ENCODE results near the gene XRN2. TPM values are rescaled to one million over a fixed set of nuclear protein-coding genes. Genes with fewer than 3 reads are reported as not detected.
A peak's percentile ranks its signal among the peaks of the same experiment; 100 is the strongest.

XRN2 gene
- total RNA-seq, result 10 to 100 TPM; 27.1 to 40.3 TPM
- polyA plus RNA-seq, result 10 to 100 TPM; 20.9 to 23.3 TPM

GRCh38 chr20:21303061-21303871 lies at the start of gene XRN2:
XRN2 (plus strand) TSS chr20:21303331; CDS start chr20:21303399, 68 bp downstream.
- peak within 1 kb of the TSS; percentile 66 to 94 for H3K9ac ChIP-seq (ENCODE audit: low read depth in 1 of 2, low read length in 2 of 2)
- H3K27me3 ChIP-seq (ENCODE audit: control insufficient read depth in 4 of 4, insufficient read depth in 4 of 4, low read length in 3 of 4), result no peaks in the 10 kb centered on the region
- H3K27ac ChIP-seq (ENCODE audit: low read depth in 1 of 2, low read length in 2 of 2), result peak within 1 kb of the TSS; percentile 93 to 100
- DNase-seq (ENCODE audit: low spot score), result peak; percentile 96
- H3K9me3 ChIP-seq (ENCODE audit: control insufficient read depth in 4 of 4, low read length in 3 of 4), result no peaks in the 10 kb centered on the region
- H3K36me3 ChIP-seq (ENCODE audit: control insufficient read depth in 4 of 4, insufficient read depth in 3 of 4, low read depth in 1 of 4, low read length in 3 of 4), result peaks cover 0 to 2% (median 0%) of the 10 kb centered on the region in 4 donors
- TF ChIP-seq HNF4A (conservative IDR thresholded peaks at IDR 0.05) (peak; percentile 64 to 74), CTCF (IDR thresholded peaks at IDR 0.05; ENCODE audit: low read depth, low read length, missing input control) (no peak), RXRA (IDR thresholded peaks at IDR 0.05) (peak; percentile 75 to 79), ZBTB33 (IDR thresholded peaks at IDR 0.05) (peak; percentile 57), JUND (IDR thresholded peaks at IDR 0.05) (peak in 1 of 2 donors; percentile 29), SP1 (IDR thresholded peaks at IDR 0.05) (peak; percentile 61), TAF1 (conservative IDR thresholded peaks at IDR 0.05) (no peak), REST (IDR thresholded peaks at IDR 0.05) (no peak), MAX (IDR thresholded peaks at IDR 0.05) (peak; percentile 85), ATF3 (IDR thresholded peaks at IDR 0.05) (no peak), RAD21 (IDR thresholded peaks at IDR 0.05) (peak; percentile 12 to 47), NR2F2 (IDR thresholded peaks at IDR 0.05) (peak; percentile 46), EGR1 (IDR thresholded peaks at IDR 0.05; ENCODE audit: low read depth in 2 of 2) (peak; percentile 37 to 70), YY1 (IDR thresholded peaks at IDR 0.05) (peak; percentile 84), HNF4G (IDR thresholded peaks at IDR 0.05) (no peak), GABPA (IDR thresholded peaks at IDR 0.05 in 1 of 2, conservative IDR thresholded peaks at IDR 0.05 in 1 of 2) (peak; percentile 78 to 92), FOXA1 (IDR thresholded peaks at IDR 0.05) (no peak)
- peak within 1 kb of the TSS; percentile 79 to 97 (median 86) for H3K4me3 ChIP-seq (ENCODE audit: low read depth in 1 of 3, low read length in 3 of 3)
- H3K4me1 ChIP-seq (ENCODE audit: control insufficient read depth in 4 of 4, insufficient read depth in 4 of 4, low read length in 3 of 4), result peaks cover 5 to 19% (median 12%) of the 10 kb centered on the region in 4 donors
- under 1% methylated on average over 87 of the region's 87 CpGs for WGBS

Data from liver (tissue), 9 donors.